Measurements from ENCODE around the gene PM20D2. TPM values are rescaled to one million over a fixed set of nuclear protein-coding genes. Genes with fewer than 3 reads are reported as not detected.
"Not testable (repeated sequence)": the region's sequence is repeated elsewhere in the genome, so short reads cannot be mapped to it uniquely, and the experiment has no call there.

PM20D2 gene, protein sequence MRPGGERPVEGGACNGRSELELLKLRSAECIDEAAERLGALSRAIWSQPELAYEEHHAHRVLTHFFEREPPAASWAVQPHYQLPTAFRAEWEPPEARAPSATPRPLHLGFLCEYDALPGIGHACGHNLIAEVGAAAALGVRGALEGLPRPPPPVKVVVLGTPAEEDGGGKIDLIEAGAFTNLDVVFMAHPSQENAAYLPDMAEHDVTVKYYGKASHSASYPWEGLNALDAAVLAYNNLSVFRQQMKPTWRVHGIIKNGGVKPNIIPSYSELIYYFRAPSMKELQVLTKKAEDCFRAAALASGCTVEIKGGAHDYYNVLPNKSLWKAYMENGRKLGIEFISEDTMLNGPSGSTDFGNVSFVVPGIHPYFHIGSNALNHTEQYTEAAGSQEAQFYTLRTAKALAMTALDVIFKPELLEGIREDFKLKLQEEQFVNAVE
- 11.8 TPM for total RNA-seq
- long read RNA-seq, full-length matches to known transcripts = 4 of 15 reads
- long read RNA-seq, partial matches to known transcripts = 1 of 15 reads
- long read RNA-seq, other reads (novel, unspliced or antisense) = 10 of 15 reads

DNA sequence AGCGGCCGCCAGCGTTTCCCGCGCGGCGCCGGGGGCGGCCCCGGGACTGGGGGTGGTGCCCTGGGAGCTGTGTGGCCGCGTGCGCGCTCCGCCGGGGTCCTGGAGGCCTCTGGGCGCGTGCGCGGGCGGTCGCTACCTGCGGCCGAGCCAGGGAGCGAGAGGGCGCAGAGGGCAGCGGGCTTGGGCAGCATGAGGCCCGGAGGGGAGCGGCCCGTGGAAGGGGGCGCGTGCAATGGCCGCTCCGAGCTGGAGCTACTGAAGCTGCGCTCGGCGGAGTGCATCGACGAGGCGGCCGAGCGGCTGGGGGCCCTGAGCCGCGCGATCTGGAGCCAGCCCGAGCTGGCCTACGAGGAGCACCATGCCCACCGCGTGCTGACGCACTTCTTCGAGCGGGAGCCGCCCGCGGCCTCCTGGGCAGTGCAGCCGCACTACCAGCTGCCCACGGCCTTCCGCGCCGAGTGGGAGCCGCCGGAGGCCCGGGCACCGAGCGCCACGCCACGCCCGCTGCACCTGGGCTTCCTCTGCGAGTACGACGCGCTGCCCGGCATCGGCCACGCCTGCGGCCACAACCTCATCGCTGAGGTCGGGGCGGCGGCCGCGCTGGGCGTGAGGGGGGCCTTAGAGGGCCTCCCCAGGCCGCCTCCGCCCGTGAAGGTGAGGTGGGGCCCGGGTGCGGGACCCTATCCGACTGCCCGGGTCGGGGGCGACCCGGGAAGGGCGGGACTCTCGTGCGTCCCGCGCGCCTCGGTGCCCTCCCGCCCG lies at the start of gene PM20D2:
Gene PM20D2 (plus strand): TSS at position 100 of the 762 bp plus-strand sequence. CDS start 90 bp downstream, at position 190.
- DNase-seq (peak; percentile 81), ATAC-seq (peak; percentile 98)
- intact Hi-C loops (cut with micrococcal nuclease) = no loop called here

DNA sequence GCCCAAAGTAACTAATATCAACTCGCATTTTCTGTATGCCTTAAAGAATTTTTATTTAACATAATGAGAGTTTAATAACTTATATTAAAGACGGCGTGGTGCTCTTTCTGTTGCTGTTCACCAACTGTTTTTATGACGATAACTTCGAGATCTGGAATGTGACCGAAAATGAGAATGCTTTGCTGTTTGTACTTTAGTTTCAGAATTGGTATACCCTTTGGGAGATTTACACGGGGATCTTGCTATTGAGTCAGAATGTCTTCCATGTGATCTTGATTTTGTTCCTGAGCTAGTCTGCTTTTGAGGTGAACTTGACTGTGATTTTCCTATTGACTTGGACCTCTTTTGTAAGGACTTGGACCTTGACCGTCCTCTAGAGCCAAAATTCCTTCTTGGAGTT lies 47.4 kb upstream of the PM20D2 start:
- intact Hi-C loops (cut with micrococcal nuclease) = no loop called here
- ATAC-seq (no peak), DNase-seq (no peak)

DNA sequence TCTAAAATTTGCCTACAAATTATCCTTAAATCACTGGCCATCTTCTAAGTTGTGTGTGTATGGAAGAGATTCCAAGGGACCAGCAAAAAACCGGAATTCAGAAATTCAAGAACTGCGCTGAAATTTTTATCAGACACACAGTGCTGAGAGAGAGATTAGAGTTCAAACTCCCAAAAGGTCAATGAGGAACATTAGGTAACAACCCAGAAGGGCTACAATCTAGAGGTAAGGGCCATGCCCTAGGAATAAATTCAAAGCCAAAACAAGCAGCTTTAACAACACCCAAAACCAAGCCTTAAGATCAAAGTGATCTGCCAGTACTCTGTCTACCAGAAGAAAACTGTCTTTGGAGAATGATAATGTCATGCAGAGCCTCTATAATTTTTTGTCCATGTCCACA lies 45.7 kb upstream of the PM20D2 start:
- intact Hi-C loops (cut with micrococcal nuclease) = no loop called here
- ATAC-seq = no peak

DNA sequence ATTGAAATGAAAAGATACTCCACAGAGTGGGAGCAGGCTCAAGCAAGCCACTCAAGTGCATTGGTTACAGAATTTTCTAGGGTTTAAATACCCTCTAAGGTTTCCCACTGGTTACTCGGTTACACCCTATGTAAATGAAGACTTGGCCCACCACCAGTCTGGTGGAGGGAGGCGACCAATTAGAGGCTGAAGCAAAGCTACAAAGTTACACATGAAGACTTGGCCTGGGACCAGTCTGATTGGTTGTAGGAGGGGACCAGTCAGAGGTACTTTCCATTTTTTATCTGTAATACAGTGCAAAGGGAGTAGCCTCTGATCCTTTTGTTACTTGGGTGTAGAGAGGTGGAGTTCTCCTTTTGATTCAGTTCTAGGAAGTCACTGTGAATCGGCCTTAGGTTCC lies 35.6 kb upstream of the PM20D2 start:
- ATAC-seq (no peak), DNase-seq (no peak)
- intact Hi-C loops (cut with micrococcal nuclease) = no loop called here

More for the DNA sequence above, 45.7 kb upstream of the PM20D2 start:
- DNase-seq = no peak

DNA sequence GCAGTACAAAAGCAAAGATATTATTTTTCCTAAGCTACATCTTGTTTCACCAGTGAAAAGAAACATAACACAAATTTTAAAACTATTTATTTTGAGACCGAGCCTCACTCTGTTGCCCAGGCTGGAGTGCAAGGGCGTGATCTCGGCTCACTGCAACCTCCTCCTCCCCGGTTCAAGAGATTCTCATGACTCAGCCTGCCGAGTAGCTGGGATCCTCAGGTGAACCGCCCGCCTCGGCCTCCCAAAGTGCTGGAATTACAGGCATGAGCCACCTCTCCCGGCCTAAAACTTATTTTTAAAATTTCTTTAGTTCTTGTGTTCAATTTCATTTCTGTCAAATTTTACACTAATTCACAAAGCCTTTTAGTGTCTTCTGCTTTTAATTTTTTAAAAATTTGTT lies 33.9 kb upstream of the PM20D2 start:
- ATAC-seq (no peak), DNase-seq (no peak)
- intact Hi-C loops (cut with micrococcal nuclease) = no loop called here

DNA sequence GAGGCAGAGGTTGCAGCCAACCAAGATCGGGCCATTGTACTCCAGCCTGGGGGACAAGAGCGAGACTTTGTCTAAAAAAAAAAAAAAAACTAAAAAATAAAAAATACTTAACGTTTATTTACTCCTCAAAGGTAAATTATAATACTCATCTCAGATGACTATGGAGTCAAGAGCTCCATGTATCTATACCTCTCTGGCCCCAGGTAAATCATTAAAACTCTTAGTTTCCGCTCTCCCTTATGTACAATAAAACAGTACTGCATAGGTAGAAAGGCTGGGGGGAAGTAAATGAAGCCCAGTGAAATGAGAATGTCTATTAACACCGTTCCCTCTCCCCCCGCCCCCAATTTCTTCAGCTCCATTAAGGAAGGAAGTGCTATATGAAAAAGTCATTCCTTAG lies 29.2 kb upstream of the PM20D2 start:
- DNase-seq (no peak), ATAC-seq (no peak)
- intact Hi-C loops (cut with micrococcal nuclease) = no loop called here

DNA sequence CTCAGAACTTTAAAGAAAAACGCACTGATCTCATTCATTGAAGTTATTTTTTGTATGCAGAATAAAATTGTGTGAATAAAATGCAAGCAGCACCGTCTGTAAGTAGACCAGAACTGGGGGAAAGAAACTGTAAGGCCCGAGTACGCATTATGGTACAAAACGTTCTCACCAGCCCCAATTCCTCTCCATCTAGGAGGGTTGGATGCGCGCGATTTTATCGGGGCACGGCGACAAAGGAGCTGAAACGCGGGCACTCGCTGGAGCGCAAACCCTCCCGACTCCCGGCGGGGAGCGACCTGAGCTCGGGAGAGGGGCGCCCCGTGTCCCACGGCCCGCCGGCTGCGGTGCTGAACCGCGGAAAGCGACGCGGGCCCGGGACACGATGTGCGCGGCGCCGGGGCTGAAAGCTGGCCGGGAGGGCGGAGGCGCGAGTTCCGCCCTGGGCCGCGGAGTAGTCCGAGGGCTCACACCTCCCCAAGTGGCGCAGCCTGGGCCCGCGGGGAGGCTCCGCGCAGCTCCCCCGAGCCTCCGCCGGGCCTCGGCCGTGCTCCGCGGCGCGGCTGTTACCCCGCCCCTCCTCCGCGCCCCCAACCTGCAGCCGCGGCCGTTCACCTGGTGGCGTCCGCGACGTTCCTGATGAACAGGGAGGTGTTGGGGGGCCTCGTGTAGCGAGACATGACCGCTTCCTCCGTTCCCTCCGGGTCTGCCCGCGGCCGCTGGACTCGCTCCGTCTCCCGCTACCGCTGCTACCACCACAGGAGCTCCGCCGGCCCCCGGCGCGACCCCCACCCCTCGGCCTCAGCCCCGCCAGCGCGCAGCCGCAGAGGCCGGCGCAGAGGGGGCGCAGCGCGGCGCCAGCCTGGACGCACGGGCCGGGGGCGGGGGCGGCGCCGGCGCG lies 28.4 kb upstream of the PM20D2 start, which contains the start of gene SRSF12:
Gene SRSF12 (minus strand): TSS at position 861 of the 898 bp plus-strand sequence. CDS start 184 bp downstream, at position 677.
- DNase-seq = peak; percentile 69
- intact Hi-C loops (cut with micrococcal nuclease) = no loop called here
- ATAC-seq = peak; percentile 92

DNA sequence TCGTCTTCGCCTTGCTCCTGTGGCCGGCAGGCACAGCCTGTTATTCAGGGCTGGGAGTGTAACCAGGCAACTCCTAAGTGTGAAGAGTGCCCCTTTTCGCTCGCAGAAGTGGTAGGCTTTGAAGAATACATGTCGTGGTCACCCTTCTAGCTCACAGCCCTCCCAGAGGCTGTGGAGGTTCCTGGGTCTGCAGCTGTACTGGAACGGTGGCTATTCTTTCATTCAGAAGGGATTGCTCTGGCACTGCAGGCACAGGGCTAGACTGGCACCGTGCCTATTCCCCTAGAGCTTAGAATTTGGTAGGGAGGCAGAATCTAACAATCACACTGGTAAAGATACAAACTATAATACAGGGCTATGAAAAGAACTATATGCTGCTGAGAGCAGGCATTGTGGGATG lies 26.9 kb upstream of the PM20D2 start:
- no peak for ATAC-seq
- no peak for DNase-seq
- intact Hi-C loops (cut with micrococcal nuclease) = no loop called here

DNA sequence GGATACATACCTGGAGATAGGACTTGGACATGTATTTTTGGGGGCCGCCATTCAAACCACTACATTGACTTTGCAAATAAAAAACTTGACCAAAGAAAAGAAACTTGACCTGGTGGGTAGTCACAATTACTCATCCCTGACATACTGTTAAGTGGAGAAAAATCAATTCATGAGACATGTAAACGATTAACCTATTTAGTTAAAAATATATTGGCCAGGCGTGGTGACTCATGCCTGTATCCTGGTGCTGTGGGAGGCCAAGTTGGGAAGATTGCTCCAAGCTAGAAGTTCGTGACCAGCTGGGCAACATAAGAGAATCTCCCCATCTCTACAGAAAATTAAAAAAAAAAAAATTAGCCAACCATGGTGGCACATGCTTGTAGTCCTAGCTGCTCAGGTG lies 25.5 kb upstream of the PM20D2 start:
- DNase-seq (no peak), ATAC-seq (no peak)
- intact Hi-C loops (cut with micrococcal nuclease) = loop anchor here (5.0 kb wide), 1 partner anchor 122 kb away; no protein-coding TSS in a partner anchor

DNA sequence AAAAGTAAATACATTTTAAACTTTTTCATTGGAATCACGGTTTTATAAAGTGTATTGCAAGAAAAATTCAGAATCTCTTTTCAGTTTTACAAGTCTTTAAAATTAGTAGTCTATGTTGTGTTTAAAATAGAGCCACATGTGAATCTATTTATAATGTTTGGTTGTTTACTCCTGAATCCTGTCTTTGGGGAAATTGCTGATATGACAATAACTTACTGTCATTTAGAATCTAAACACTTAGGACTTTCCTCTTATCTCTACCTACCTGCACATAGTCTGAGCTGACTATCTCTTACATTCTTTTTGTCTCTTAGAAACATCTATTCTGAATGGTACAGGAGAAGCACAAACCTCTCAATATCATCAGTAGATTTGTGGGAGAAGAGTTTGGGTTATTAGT lies 23.9 kb upstream of the PM20D2 start:
- DNase-seq (no peak), ATAC-seq (no peak)
- intact Hi-C loops (cut with micrococcal nuclease) = loop anchor here (5.0 kb wide), 1 partner anchor 120 kb away; no protein-coding TSS in a partner anchor

DNA sequence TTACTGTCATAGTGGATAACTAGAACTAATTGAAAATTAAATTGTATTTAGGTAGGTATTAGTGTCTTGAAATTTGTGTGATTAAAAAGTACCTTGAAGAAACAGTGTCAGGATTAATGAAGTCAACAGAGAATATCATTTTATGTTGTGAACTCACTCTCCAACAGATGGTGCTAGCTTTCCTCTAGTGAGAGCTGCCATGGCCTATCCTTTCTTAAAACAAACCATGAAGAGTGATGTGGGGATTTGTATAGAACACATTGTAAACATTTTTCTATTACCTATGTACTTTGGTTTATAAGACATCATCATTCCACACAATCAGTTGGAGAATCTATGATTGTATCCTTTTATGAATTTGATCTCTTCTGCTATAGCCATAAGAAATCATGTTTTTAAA lies 23.2 kb upstream of the PM20D2 start:
- ATAC-seq (peak; percentile 54), DNase-seq (no peak)
- intact Hi-C loops (cut with micrococcal nuclease) = loop anchor here (5.0 kb wide), 1 partner anchor 120 kb away; no protein-coding TSS in a partner anchor

DNA sequence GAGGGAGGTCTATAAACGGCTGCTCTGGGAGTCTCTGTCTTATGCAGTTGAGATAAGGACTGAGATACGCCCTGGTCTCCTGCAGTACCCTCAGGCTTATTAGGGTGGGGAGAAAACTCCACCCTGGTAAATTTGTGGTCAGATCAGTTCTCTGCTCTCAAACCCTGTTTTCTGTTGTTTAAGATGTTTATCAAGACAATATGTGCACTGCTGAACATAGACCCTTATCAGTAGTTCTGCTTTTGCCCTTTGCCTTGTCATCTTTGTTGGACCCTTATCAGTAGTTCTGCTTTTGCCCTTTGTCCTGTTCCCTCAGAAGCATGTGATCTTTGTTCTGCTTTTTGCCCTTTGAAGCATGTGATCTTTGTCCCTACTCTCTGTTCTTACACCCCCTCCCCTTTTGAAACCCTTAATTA lies 17.6 kb upstream of the PM20D2 start:
- intact Hi-C loops (cut with micrococcal nuclease); DNase-seq; ATAC-seq: not testable (repeated sequence)

DNA sequence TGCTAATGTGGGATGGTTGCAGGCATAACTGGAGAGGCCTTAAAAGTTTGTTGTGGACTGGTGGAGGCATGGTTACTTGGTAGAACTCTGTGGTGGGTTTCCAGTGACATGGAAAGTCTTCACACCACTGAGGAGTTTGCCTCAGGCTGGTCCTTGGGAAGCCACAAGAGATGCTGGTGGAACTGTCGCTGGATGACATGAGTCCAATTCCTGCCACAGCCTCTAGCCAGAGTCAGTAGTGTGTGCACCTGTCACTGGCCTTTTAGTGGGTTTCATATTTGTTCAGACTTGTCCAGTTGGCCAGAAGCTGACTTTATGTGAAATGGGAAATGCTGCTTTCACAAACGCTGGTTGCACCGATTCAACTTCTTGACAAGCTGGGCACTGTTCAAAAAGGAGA lies 14.3 kb upstream of the PM20D2 start:
- intact Hi-C loops (cut with micrococcal nuclease) = no loop called here
- DNase-seq = no peak
- no peak for ATAC-seq

DNA sequence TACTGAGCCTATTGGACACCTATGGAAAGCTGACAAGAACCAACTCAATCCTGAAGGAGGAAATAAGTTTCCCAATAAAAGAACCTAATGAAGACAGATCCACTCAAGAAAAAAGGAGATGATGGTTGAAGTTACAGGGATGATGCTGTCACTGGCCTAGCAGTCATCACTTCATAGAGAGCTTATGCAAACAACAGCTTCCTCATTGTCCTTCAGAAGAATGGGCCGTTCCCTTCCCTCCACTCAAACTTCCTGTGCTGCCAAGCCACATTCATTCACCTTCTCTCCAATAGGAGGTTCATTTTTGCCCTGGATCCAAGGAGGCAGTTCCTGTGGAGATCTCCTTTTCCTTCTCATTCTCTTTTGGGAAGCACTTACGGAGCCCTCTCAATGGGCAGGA lies 13.8 kb upstream of the PM20D2 start:
- no peak for DNase-seq
- intact Hi-C loops (cut with micrococcal nuclease) = no loop called here
- ATAC-seq = no peak

DNA sequence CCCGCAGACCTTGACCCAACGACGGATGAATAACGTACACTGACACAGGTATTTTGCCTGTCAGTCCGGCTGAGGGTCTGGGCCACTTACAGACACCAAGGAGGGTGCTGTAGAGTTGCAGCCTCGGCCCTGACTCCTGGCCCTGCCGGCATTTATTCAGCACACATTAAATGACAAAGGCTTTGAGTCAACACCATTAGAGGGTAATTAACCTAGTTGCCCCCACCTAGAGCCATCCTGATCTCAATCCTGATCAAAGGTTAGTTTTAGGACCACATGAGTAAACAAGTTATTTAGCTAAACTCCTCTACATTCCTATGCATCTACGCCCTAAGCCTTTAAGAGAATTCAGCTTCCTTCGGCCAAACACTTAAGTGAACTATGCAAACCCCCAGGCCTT lies 11.9 kb upstream of the PM20D2 start:
- ATAC-seq (no peak), DNase-seq (no peak)
- intact Hi-C loops (cut with micrococcal nuclease) = no loop called here

DNA sequence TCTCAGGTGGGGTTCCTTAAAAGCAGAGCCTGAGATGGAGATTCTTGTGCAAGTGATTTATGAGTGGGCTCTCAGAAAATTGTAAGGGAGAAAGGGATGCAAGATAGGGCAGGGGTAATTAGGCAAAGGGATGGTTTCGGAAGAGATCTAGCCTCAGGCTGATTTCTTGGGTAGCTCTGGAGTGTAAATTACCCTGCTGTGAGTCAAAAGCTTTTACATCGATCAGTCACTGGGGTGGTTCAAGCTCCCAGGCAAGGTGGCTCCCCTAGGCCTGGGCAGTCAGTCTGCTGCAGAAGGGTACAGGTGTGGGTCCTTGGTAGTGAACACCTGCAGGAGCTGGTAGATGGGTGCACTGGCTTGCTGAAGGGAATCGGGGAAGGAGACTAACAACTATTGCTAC lies 11.1 kb upstream of the PM20D2 start:
- intact Hi-C loops (cut with micrococcal nuclease) = no loop called here
- ATAC-seq = no peak
- DNase-seq = no peak

DNA sequence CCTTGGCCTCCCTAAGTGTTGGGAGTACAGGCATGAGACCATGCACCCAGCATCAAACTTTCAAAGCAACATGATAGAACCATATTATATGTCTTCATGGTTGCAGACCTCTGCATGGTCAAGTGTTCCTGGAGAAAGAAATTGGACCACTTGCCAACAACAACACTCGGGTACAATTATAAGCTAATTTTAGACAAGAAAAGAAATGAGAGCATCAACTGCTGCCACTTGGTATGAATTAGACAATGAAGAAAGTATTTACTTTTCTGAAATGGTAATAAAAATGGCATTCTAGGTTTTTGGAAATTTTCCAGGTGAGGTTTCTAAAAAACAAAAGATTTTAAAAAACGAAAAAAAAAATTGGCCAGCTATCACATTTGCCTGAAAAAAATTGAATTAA lies 7.7 kb upstream of the PM20D2 start:
- DNase-seq = no peak
- intact Hi-C loops (cut with micrococcal nuclease) = no loop called here
- ATAC-seq = peak; percentile 46

DNA sequence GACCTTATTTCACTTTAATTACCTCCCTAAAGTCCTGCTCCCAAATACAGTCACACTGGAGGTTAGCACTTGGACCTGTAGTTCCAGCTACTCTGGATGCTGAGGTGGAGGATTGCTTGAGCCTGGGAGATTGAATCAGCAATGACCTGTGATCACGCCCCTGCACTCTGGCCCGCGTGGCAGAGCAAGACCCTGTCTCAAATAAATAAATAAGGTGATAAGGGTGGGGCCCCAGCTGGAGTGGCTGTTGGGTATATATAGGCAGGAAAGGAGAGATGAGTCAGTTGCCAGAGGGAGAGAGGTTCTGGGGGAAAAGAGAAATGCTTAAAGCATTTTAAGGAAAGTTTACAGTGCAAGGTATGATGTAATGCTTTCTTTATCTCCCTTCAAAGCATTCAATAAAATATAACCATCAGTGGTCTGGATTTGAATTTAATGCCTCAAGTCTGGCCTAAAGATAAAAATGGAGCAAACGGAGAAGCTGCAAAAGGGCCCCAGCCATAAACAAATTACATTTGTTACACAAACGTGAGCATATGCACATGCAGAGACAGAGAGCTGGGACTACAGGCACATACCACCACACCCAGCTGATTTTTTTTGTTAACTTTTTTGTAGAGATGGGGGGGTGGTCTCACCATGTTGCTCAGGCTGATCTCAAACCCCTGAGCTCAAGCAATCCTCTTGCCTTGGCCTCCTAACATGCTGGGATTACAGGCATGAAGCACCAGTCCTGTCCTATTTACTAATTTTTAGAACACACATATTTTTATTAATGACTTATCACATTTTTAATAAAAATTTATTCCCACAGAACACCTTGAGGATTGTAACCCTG lies 6.1 kb upstream of the PM20D2 start:
- DNase-seq = no peak
- intact Hi-C loops (cut with micrococcal nuclease) = no loop called here
- ATAC-seq = no peak

All from left ventricle myocardium superior (tissue), 1 donor.